H1 (cell line): ENCODE results near the gene RADIL. TPM values are rescaled to one million over a fixed set of nuclear protein-coding genes. Genes with fewer than 3 reads are reported as not detected.
"Not testable (repeated sequence)": the region's sequence is repeated elsewhere in the genome, so short reads cannot be mapped to it uniquely, and the experiment has no call there.

ENCODE experiments used
- CTCF ChIA-PET: fragments of 300-600 bp; sonication (Branson Sonifier 250); formaldehyde crosslinking; loops from one replicate; lab custom pipeline; 2021; ENCODE audit not compliant: partially characterized antibody; lab: Charles Lee
- POLR2A ChIA-PET: fragments of 300-600 bp; sonication (Branson Sonifier 250); formaldehyde crosslinking; loops from one replicate; lab custom pipeline; 2021; ENCODE audit warnings: inconsistent platforms; ENCODE audit not compliant: partially characterized antibody; lab: Charles Lee
- DNase-seq, 2 experiments: peaks; one replicate each; pipeline versions ENCODE4 v3.0.0 to v3.0.0-alpha.2; 2010 to 2022; ENCODE audit warnings: low spot score in 2 of 2, low read depth in 1 of 2, mixed read lengths in 1 of 2
- FAIRE-seq: peaks from 2 replicates; lab custom pipeline; 2011; peaks lifted over from hg19 to GRCh38; lab: Jason Lieb, UNC
- H2AFZ ChIP-seq: 2 replicates; pipeline ENCODE4 v1.8.1; 2012; ENCODE audit warnings: low read length, inconsistent platforms
- H2AK5ac ChIP-seq: 2 replicates; pipeline ENCODE4 v1.6.1; 2013; ENCODE audit warnings: low read depth, low read length
- H2BK120ac ChIP-seq: replicated peaks from 2 replicates; pipeline ENCODE3; 2013; ENCODE audit warnings: low read depth, low read length, inconsistent platforms
- H2BK12ac ChIP-seq: 2 replicates; pipeline ENCODE4 v1.6.1; 2013; ENCODE audit warnings: low read depth, low read length
- H2BK15ac ChIP-seq: 2 replicates; pipeline ENCODE4 v1.6.1; 2013; ENCODE audit warnings: low read length
- H2BK20ac ChIP-seq: 2 replicates; pipeline ENCODE4 v1.6.1; 2013; ENCODE audit warnings: low read length
- H2BK5ac ChIP-seq: 2 replicates; pipeline ENCODE4 v1.6.1; 2013; ENCODE audit warnings: low read depth, low read length
- H3K14ac ChIP-seq: 2 replicates; pipeline ENCODE4 v1.6.1; 2013; ENCODE audit warnings: inconsistent platforms; ENCODE audit not compliant: insufficient read length
- H3K18ac ChIP-seq: 2 replicates; pipeline ENCODE4 v1.6.1; 2013; ENCODE audit warnings: low read length; ENCODE audit errors: extremely low read depth
- H3K23ac ChIP-seq: 2 replicates; pipeline ENCODE4 v1.6.1; 2013; ENCODE audit warnings: inconsistent platforms; ENCODE audit not compliant: insufficient read length
- H3K23me2 ChIP-seq: 2 replicates; pipeline ENCODE4 v1.6.1; 2013; ENCODE audit warnings: low read depth, low read length
- H3K27ac ChIP-seq: 2 replicates; pipeline ENCODE4 v1.6.1; 2011; ENCODE audit warnings: low read depth, low read length, inconsistent platforms
- H3K27me3 ChIP-seq, 4 experiments: replicated peaks in 1 of 4; 1 replicate in 1 of 4; 2 replicates in 3 of 4; pipeline versions ENCODE4 v1.6.1 to v1.8.1; 2011 to 2013; ENCODE audit warnings: low read length in 3 of 4, mild to moderate bottlenecking in 3 of 4, inconsistent platforms in 2 of 4, mixed read lengths in 2 of 4, moderate library complexity in 1 of 4; ENCODE audit not compliant: control insufficient read depth in 3 of 4, insufficient read depth in 3 of 4; ENCODE audit errors: extremely low read depth in 1 of 4
- H3K36me3 ChIP-seq, 4 experiments: 2 replicates each; pipeline versions ENCODE4 v1.6.1 to v1.8.1; 2011 to 2013; ENCODE audit warnings: mild to moderate bottlenecking in 4 of 4, low read length in 3 of 4, moderate library complexity in 2 of 4, control low read depth in 1 of 4, inconsistent platforms in 1 of 4; ENCODE audit not compliant: insufficient read depth in 4 of 4, control insufficient read depth in 2 of 4
- H3K4ac ChIP-seq: replicated peaks from 2 replicates; pipeline ENCODE3; 2013; ENCODE audit warnings: low read length, low read depth, mixed read lengths, inconsistent platforms; ENCODE audit not compliant: insufficient read length
- H3K4me1 ChIP-seq, 4 experiments: replicated peaks in 1 of 4; 1 replicate in 1 of 4; 2 replicates in 3 of 4; pipeline versions ENCODE4 v1.6.1 to v1.8.1; 2011 to 2013; ENCODE audit warnings: low read length in 3 of 4, inconsistent platforms in 2 of 4, mixed read lengths in 1 of 4; ENCODE audit not compliant: insufficient read depth in 4 of 4, control insufficient read depth in 3 of 4
- H3K4me2 ChIP-seq, 2 experiments: 2 replicates each; pipeline versions ENCODE4 v1.6.1 to v1.8.1; 2011 to 2013; ENCODE audit warnings: low read depth in 2 of 2, low read length in 2 of 2, control low read depth in 1 of 2, inconsistent platforms in 1 of 2, mild to moderate bottlenecking in 1 of 2; ENCODE audit not compliant: insufficient read depth in 1 of 2
- H3K4me3 ChIP-seq, 4 experiments: fragments of 200-600, 300-600 bp in 1 of 4; sonication (generic), shearing (Covaris generic), sonication (Bioruptor Twin) in 1 of 4; 2 replicates each; pipeline versions ENCODE4 v1.5.1 to v1.8.1; 2011 to 2016; ENCODE audit warnings: low read length in 4 of 4, low read depth in 3 of 4, control low read depth in 2 of 4, inconsistent platforms in 2 of 4, mild to moderate bottlenecking in 2 of 4, mixed read lengths in 1 of 4, moderate library complexity in 1 of 4; ENCODE audit not compliant: insufficient read depth in 2 of 4; ENCODE audit errors: extremely low read depth in 1 of 4
- H3K56ac ChIP-seq: replicated peaks from 2 replicates; pipeline ENCODE3; 2013; ENCODE audit warnings: low read depth, mild to moderate bottlenecking, mixed read lengths, low read length, inconsistent platforms; ENCODE audit not compliant: insufficient read length
- H3K79me1 ChIP-seq: 2 replicates; pipeline ENCODE4 v1.6.1; 2013; ENCODE audit warnings: low read depth, low read length, control low read depth
- H3K79me2 ChIP-seq, 2 experiments: 2 replicates each; pipeline versions ENCODE4 v1.6.1 to v1.8.1; 2012 to 2013; ENCODE audit warnings: low read length in 2 of 2, mild to moderate bottlenecking in 2 of 2, inconsistent platforms in 1 of 2; ENCODE audit not compliant: insufficient read depth in 2 of 2, control insufficient read depth in 1 of 2
- H3K9ac ChIP-seq, 4 experiments: replicated peaks in 1 of 4; 1 replicate in 1 of 4; 2 replicates in 3 of 4; pipeline versions ENCODE4 v1.6.1 to v1.8.1; 2011 to 2013; ENCODE audit warnings: low read depth in 3 of 4, low read length in 3 of 4, control low read depth in 2 of 4, mild to moderate bottlenecking in 2 of 4, moderate library complexity in 2 of 4, inconsistent platforms in 1 of 4; ENCODE audit errors: extremely low read depth in 1 of 4
- H3K9me3 ChIP-seq, 2 experiments: 2 replicates each; pipeline versions ENCODE4 v1.6.1 to v1.8.1; 2012 to 2013; ENCODE audit warnings: mild to moderate bottlenecking in 2 of 2, moderate library complexity in 2 of 2, control low read depth in 1 of 2, inconsistent platforms in 1 of 2, low read depth in 1 of 2, low read length in 1 of 2, mixed read lengths in 1 of 2; ENCODE audit not compliant: insufficient read depth in 2 of 2
- H4K20me1 ChIP-seq, 2 experiments: replicated peaks in 1 of 2; 2 replicates each; pipeline versions ENCODE3 to v1.8.1; 2011 to 2013; ENCODE audit warnings: inconsistent platforms in 2 of 2, low read length in 2 of 2, mild to moderate bottlenecking in 1 of 2; ENCODE audit not compliant: insufficient read depth in 2 of 2, control insufficient read depth in 1 of 2
- H4K5ac ChIP-seq: 2 replicates; pipeline ENCODE4 v1.6.1; 2013; ENCODE audit warnings: low read length, low read depth, mixed read lengths, inconsistent platforms; ENCODE audit not compliant: insufficient read length
- H4K8ac ChIP-seq: 2 replicates; pipeline ENCODE4 v1.8.0; 2013; ENCODE audit warnings: mild to moderate bottlenecking, moderate library complexity, low read length, inconsistent platforms; ENCODE audit not compliant: insufficient read depth; ENCODE audit errors: extremely low read depth
- H4K91ac ChIP-seq: replicated peaks from 2 replicates; pipeline ENCODE3; 2013; ENCODE audit warnings: low read length, mixed read lengths, inconsistent platforms; ENCODE audit not compliant: insufficient read length
- WGBS, 2 experiments: shearing (Covaris generic) in 1 of 2; methylation state at CpG; one replicate each; pipeline versions ENCODE4 v1.1.6 to v1.1.7; 2013 to 2015; ENCODE audit warnings: low lambda C conversion rate in 2 of 2, mixed read lengths in 2 of 2, inconsistent platforms in 1 of 2, low coverage in 1 of 2, missing lambda C conversion rate in 1 of 2; ENCODE audit not compliant: insufficient replicate concordance in 2 of 2, insufficient coverage in 1 of 2, insufficient read length in 1 of 2; ENCODE audit errors: extremely low coverage in 1 of 2, missing lambda C conversion rate in 1 of 2; 5-methylcytosine and 5-hydroxymethylcytosine counted together
- polyA plus RNA-seq, 7 experiments: library from polyadenylated mRNA; depleted of rRNA in 3 of 7; stranded (reverse) in 5 of 7; unstranded in 2 of 7; fragments of >200 nt in 5 of 7; fragments of 200-250 nt in 2 of 7; gene quantifications; 1 replicate in 5 of 7; 2 replicates in 1 of 7; 4 replicates in 1 of 7; pipeline versions ENCODE4 v1.2.1 to v1.2.3, GENCODE V29; 2011 to 2013; ENCODE audit warnings: missing spikeins in 2 of 7, mixed read lengths in 2 of 7
- total RNA-seq: library from RNA; stranded (reverse); fragmentation: NEBNext Ultra II Directional; extraction: Animal tissue kit (Norgen Biotek cat#: 25700); gene quantifications from 2 replicates; pipeline ENCODE4 v1.2.1, GENCODE V29; 2021

Gene RADIL
- total and polyA plus RNA-seq, 2 of the 8 experiments (the other 6 are each of a cell fraction or from before 2014, with no cell fraction given) = 5.0 to 5.4 TPM

GRCh38 chr7:4794171-4794570 is 89.3 kb downstream of the RADIL start:
- ChIA-PET POLR2A (interaction anchor here (3.3 kb wide), 1 partner anchor 19 kb away, joined by 10 read pairs; the partner anchor contains the start of gene AP5Z1), CTCF (interaction anchor here (0.6 to 4.0 kb wide), 6 partner anchors 22 to 294 kb away, joined by 3 to 24 read pairs (median 6); no protein-coding TSS in a partner anchor)

More at GRCh38 chr7:4794171-4794570, 89.3 kb downstream of the RADIL start:
- DNase-seq, FAIRE-seq, H2BK12ac ChIP-seq, H4K8ac ChIP-seq, H3K56ac ChIP-seq, H3K9me3 ChIP-seq, H2AK5ac ChIP-seq, H3K18ac ChIP-seq, H2BK15ac ChIP-seq, H3K4ac ChIP-seq, H4K5ac ChIP-seq, H3K14ac ChIP-seq, H3K9ac ChIP-seq, H3K79me2 ChIP-seq, H3K23ac ChIP-seq, H4K20me1 ChIP-seq, H4K91ac ChIP-seq, H2BK5ac ChIP-seq, H3K27ac ChIP-seq, H3K4me3 ChIP-seq, H3K4me1 ChIP-seq, H3K27me3 ChIP-seq, H3K4me2 ChIP-seq, H3K79me1 ChIP-seq, H2BK120ac ChIP-seq, H3K23me2 ChIP-seq, H2BK20ac ChIP-seq, H2AFZ ChIP-seq: not testable (repeated sequence)
- WGBS, 2 experiments = 84% methylated on average over 8 of the region's 14 CpGs; no CpG with 5 or more reads in 1 of the 2 experiments
- peaks cover 3 to 11% (median 3%) of the 10 kb centered on the region in 4 experiments; a peak in 4 of 8 replicates for H3K36me3 ChIP-seq
